Testis (tissue), 3 donors: ENCODE measurements around the gene MLLT10. TPM values are rescaled to one million over a fixed set of nuclear protein-coding genes. Genes with fewer than 3 reads are reported as not detected.

Experiments used
- DNase-seq: peaks from one replicate; pipeline ENCODE4 v3.0.0-alpha.2; 2019
- H3K27ac ChIP-seq, 2 donors: fragments of 200-600 bp; sonication (generic); one replicate each; pipeline ENCODE4 v1.5.1; 2019
- H3K27me3 ChIP-seq: fragments of 200-600 bp; sonication (generic); one replicate; pipeline ENCODE4 v1.5.1; 2019
- H3K36me3 ChIP-seq: fragments of 200-600 bp; sonication (generic); one replicate; pipeline ENCODE4 v1.5.1; 2017; ENCODE audit warnings: low read depth; ENCODE audit errors: missing control alignments
- H3K4me1 ChIP-seq: fragments of 200-600 bp; sonication (generic); one replicate; pipeline ENCODE4 v1.5.1; 2019
- H3K4me3 ChIP-seq, 2 donors: fragments of 200-600 bp; sonication (generic); one replicate each; pipeline ENCODE4 v1.5.1; 2017 to 2019
- H3K9me3 ChIP-seq: fragments of 200-600 bp; sonication (generic); one replicate; pipeline ENCODE4 v1.5.1; 2017
- CTCF ChIP-seq, 3 experiments: fragments of 450-650 bp in 2 of 3; fragments of 200-600 bp in 1 of 3; sonication (generic) in 1 of 3; IDR thresholded peaks; one replicate each; pipeline ENCODE4 v1.5.1; 2016 to 2019; ENCODE audit warnings: antibody characterized with exemption in 3 of 3, mild to moderate bottlenecking in 2 of 3, moderate library complexity in 1 of 3
- POLR2A ChIP-seq: fragments of 450-650 bp; IDR thresholded peaks from one replicate; pipeline ENCODE4 v1.6.1; 2017; ENCODE audit warnings: antibody characterized with exemption, mild to moderate bottlenecking, moderate library complexity
- WGBS, 2 donors: methylation state at CpG; one replicate each; pipeline ENCODE4 v1.1.5; 2018; 5-methylcytosine and 5-hydroxymethylcytosine counted together
- intact Hi-C: fragments of 100-400 bp; cut with DNase I; formaldehyde crosslinking; loops from one replicate; pipeline ENCODE4 v1.15.1; 2023; ENCODE audit warnings: low total_unique reads
- polyA plus RNA-seq: library from polyadenylated mRNA; stranded (reverse); fragments of 350-450 nt; fragmentation: Illumina TruSeq; extraction: RNeasy Lipid Tissue Mini Kit (QIAGEN cat#74804); gene quantifications from one replicate; pipeline ENCODE4 v1.2.3, GENCODE V29; 2014; ENCODE audit warnings: low read depth, low replicate concordance; ENCODE audit not compliant: insufficient read depth
- total RNA-seq, 2 donors: library from RNA; depleted of rRNA; stranded (reverse); fragments of >200 nt; gene quantifications; one replicate each; pipeline ENCODE4 v1.2.3, GENCODE V29; 2016

The MLLT10 gene
- total and polyA plus RNA-seq, 3 donors from 2014 or later = 130 to 243 (median 144) TPM

DNA sequence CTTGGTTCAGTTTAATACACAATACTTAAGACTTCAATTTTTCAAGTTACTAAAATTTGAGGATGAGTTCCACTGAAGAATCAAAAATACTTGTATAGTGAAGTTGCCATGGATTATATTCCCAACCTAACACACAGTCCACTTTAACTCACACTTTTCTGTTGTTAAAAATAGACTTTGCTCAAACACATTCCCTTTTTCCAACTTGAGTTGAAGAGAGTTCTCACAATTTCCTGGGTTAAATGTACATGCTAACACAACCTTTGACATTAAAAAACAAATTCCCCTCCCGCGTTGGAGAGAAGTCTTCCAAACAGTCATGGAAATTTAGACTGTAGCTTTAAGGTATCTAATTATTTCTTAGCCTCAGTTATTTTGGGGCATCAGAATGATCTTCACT, 35.7 kb upstream of the MLLT10 start:
- no peak for DNase-seq
- Histone ChIP-seq H3K27ac (no peak overlapping the region), H3K4me3 (no peak overlapping the region), H3K36me3 (no peaks in the 10 kb centered on the region), H3K27me3 (no peaks in the 10 kb centered on the region), H3K9me3 (no peaks in the 10 kb centered on the region), H3K4me1 (no peaks in the 10 kb centered on the region)
- 59 to 75% methylated on average over 2 of the region's 2 CpGs for WGBS, 2 donors
- TF ChIP-seq CTCF (IDR thresholded peaks at IDR 0.05) = no peak
- intact Hi-C loops = loop anchor here (5.0 to 10.0 kb wide), 2 partner anchors 214 to 234 kb away; no protein-coding TSS in a partner anchor

DNA sequence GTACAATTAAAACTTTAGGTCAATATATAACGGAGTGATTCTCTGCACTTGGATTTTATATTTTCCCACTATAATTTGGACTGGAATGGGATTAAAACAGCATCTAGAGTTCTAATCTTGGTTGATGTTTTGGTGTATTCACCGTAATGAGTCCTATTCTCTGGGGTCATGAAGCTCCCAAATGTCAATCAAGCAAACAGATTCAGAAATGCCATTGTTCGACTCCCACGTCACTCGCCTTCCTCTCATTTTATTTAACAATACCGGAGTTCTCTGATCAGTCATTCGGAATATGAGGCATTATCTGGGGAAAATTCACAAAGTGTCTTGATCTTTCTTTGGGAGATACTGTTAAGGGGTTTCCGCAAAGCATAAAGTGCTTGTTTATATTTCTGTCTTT, 35.0 kb upstream of the MLLT10 start:
- H3K27me3 ChIP-seq = no peaks in the 10 kb centered on the region
- WGBS, 2 donors = 59 to 72% methylated on average over 8 of the region's 8 CpGs
- TF ChIP-seq CTCF (IDR thresholded peaks at IDR 0.05) (no peak), POLR2A (no peak)
- intact Hi-C loops = loop anchor here (5.0 to 10.0 kb wide), 2 partner anchors 214 to 233 kb away; no protein-coding TSS in a partner anchor
- H3K4me1 ChIP-seq = no peaks in the 10 kb centered on the region
- no peaks in the 10 kb centered on the region for H3K9me3 ChIP-seq
- no peak overlapping the region for H3K4me3 ChIP-seq
- no peak overlapping the region for H3K27ac ChIP-seq
- no peak for DNase-seq
- H3K36me3 ChIP-seq = no peaks in the 10 kb centered on the region

DNA sequence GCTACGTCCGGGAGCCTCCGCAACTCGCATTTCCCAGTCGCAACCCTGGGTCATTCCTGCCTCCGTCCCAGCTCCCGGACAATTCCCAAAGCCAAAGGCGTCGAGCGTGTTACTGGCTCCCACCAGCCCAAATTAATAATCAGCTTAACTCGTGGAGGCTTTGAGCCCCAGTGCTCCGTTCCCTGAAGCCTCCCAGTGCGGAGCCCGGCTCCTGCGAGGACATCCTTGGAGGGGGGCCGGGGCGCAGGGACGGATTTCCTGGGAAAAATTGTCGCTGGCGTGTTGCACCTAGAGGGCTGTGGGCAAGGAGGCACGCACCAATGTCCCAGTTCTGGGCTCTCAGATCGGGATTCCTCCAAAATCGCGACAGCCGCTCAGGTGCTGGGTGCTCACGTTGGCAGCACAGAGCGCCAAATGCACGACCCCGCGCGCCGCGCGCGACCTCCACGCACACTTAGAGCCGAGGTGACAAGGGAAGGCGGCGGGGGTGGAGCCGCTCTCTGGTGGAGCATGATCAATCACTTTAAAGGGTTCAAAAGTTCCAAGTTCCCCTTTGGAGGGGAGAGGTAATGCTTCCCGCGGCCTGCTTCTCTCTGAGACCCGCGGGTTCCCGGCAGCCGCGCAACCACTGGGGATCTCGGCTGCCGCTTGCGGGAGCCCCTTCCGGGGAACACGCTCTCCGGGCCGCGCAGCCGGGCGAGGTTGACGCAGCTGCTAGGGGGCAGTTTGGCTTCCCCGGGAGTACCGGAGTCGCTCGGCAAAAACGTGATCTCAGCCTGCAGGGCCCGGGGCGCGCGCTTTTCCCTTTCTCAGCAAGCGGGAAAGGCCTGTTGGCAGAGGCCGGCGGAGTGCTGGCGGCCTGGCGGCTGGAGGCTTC, 34.1 kb upstream of the MLLT10 start:
- no peak for TF ChIP-seq POLR2A
- no peak for TF ChIP-seq CTCF (IDR thresholded peaks at IDR 0.05)
- peak overlapping the region; percentile 34 to 54 for H3K4me3 ChIP-seq
- H3K36me3 ChIP-seq = no peaks in the 10 kb centered on the region
- WGBS, 2 donors = 47 to 55% methylated on average over 33 to 72 of the region's 72 CpGs
- H3K27me3 ChIP-seq = no peaks in the 10 kb centered on the region
- peak; percentile 43 for DNase-seq
- intact Hi-C loops = loop anchor here (5.0 to 10.0 kb wide), 2 partner anchors 215 to 232 kb away; no protein-coding TSS in a partner anchor
- H3K4me1 ChIP-seq = no peaks in the 10 kb centered on the region
- H3K9me3 ChIP-seq = no peaks in the 10 kb centered on the region
- peak overlapping the region in 1 of 2 donors; percentile 36 for H3K27ac ChIP-seq

- Histone ChIP-seq H3K4me3 (peak overlapping the region; percentile 34 to 54), H3K9me3 (no peaks in the 10 kb centered on the region), H3K36me3 (no peaks in the 10 kb centered on the region), H3K27me3 (no peaks in the 10 kb centered on the region), H3K4me1 (no peaks in the 10 kb centered on the region), H3K27ac (peak overlapping the region in 1 of 2 donors; percentile 36)
- 30 to 64% methylated on average over 6 to 14 of the region's 14 CpGs for WGBS, 2 donors
- TF ChIP-seq CTCF (IDR thresholded peaks at IDR 0.05) (no peak), POLR2A (no peak)
- no peak for DNase-seq
- intact Hi-C loops = no loop called here
Observed at GRCh38 chr10:21500578-21500910, 33.5 kb upstream of the MLLT10 start.
